NCI-H1105 (cell line): ENCODE measurements around the gene JUND.

Experiments used
- DNase-seq: peaks from one replicate; lab custom pipeline; 2025; lab: John Stamatoyannopoulos, UW

Gene JUND

DNA sequence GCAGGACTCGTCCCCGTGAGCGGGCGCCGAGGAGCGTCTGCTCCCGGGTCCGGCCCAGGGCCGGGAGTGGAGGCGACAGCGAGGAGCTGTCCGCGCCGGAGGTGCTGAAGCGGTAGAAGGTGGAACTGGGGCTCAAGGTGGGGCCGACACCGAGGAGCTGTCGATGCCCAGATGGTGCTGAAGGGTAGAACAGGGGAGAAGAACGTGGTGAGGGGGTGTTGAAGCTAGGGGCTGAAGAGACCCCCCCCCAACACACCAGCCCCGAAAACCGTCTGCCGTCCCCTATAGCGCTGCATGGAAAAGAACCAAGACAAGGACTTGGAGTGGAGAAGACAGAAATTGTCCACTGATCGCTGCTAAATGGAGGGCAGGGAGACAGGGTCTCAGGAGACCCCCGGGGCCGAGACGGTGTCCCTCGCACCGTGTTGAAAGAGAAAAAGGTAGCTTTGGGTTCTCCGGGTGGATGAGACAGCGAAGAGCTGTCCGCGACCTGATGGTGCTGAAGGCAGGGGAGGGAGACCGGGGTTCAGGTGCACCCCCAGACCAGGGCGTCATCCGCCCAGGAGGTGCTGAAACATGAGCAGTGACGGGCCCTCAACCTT, 48.1 kb downstream of the JUND start:
- no peak for DNase-seq

- peak; percentile 56 for DNase-seq
Observed at GRCh38 chr19:18232540-18233223, 48.7 kb downstream of the JUND start.

DNA sequence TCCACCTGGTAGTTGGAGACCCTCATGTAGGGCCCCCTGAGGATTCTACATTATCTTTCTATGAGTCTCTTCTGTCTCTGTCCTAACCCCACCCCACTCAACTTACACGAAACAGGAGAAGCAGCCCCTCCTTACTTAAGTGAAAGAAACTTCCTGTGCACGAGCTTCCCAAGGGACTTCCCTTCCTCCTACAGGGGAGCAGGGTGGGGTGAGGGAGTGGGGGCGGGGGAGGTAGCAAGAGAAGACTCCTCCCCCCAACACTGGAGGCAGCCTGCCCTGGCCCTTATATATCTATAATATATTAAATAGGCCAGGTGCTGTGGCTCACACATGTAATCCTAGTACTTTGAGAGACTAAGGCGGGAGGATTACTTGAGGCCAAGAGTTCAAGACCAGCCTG, 49.6 kb downstream of the JUND start:
- DNase-seq = no peak

GRCh38 chr19:18230941-18231734, 50.3 kb downstream of the JUND start:
- no peak for DNase-seq

DNA sequence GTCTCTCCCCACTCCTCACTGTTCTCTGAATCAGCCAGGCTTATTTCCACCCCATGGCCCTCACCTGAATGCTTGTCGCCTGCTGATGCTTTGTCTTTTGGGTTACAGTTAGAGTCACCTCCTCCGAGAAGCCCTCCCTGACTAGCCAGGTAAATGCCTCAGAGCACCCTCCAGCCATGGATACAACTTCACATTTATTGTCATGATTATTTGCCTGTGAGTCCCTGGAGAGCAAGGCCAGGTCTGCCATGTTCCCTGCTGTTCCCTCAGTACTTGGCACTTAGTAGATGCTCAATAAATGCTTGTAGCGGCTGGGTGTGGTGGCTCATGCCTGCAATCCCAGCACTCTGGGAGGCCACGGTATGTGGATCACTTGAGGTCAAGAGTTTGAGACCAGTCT, 51.5 kb downstream of the JUND start:
- no peak for DNase-seq
